HT-29 (cell line): ENCODE results near the gene DES. TPM values are rescaled to one million over a fixed set of nuclear protein-coding genes. Genes with fewer than 3 reads are reported as not detected.
"Not testable (repeated sequence)": the region's sequence is repeated elsewhere in the genome, so short reads cannot be mapped to it uniquely, and the experiment has no call there.

ENCODE experiments used
- DNase-seq: peaks from one replicate; pipeline ENCODE4 v3.0.0-alpha.2; 2015; ENCODE audit warnings: low spot score
- total RNA-seq: library from RNA; depleted of rRNA; stranded (reverse); fragments of >200 nt; shearing (Covaris generic); gene quantifications from 2 replicates; pipeline ENCODE4 v1.2.3, GENCODE V29; 2014

DES gene
- total RNA-seq, 1 experiment from 2014 or later, result not detected

DNA sequence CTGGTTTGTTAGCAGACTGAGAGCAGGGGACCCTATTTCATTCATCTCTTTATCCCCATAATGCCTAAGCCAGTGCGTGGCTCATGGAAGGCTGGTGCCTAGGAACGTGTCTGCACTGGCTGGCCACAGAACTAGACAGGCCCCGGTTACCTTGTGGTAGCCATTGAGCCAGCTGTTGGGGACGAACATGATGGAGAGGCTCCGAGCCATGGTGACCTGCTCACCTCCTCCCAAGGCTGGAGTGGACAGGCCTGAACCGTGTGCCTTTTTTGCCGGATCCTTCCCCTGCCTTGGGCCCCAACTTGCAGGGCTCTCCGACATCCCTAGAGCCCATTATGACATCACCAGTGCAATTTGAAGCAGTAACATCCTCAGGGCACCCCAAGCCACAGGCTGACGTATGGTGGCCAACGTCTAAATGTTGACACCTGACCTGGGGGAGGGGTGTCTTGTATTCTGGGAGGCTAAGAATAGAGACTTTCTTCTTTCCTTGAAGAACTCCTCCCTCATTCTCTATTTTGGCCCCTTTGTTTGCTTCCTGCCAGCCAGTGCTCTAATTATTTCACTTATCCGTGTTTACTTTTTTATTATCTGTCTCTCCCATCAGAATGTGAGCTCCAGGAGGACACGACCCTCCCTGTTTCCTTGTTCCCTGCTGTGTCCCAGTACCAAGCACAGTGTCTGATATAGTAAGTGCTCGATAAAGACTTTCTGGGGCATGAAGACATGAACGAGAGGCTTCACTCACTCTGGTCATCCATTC lies 18.3 kb upstream of the DES start:
- DNase-seq, result peak; percentile 18

DNA sequence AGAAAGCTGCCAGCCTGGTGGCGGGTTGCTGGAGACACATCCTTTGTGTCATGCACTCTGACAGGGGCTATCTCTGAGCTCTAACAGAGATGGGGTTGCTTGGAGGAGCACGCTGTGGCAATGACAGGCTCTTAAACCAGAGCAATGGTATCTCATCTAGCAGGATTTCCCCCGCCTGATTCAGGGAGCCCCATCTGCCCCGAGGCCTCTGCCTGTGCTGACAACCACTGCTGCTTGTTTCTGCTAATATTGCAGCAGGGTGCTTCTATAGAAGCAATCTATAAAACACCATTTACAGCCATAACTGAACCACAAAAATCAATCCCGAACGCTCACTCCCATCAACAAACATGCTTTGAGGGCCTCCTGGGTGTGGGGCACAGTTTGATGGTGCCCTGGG lies 17.6 kb upstream of the DES start:
- DNase-seq, result no peak

- no peak for DNase-seq
Measured at GRCh38 chr2:219401606-219402005, 16.6 kb upstream of the DES start.

- peak; percentile 78 for DNase-seq
Measured at GRCh38 chr2:219402665-219403515, 15.3 kb upstream of the DES start.

DNA sequence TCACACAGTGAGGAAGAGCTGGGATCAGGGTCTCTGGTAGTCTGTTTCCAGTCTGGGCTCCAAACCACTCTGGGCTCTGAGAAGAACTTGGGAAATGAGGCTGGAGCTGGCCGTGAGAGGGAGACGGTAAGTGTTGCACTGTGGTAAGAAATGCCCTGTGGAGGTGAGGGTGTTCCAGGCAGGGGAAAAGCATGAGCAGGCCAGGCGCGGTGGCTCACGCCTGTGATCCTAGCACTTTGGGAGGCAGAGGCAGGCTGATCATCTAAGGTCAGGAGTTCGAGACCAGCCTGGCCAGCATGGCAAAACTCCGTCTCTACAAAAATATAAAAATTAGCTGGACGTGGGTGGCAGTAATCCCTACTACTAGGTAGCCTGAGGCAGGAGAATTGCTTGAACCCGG lies 14.3 kb upstream of the DES start:
- DNase-seq, result no peak

DNA sequence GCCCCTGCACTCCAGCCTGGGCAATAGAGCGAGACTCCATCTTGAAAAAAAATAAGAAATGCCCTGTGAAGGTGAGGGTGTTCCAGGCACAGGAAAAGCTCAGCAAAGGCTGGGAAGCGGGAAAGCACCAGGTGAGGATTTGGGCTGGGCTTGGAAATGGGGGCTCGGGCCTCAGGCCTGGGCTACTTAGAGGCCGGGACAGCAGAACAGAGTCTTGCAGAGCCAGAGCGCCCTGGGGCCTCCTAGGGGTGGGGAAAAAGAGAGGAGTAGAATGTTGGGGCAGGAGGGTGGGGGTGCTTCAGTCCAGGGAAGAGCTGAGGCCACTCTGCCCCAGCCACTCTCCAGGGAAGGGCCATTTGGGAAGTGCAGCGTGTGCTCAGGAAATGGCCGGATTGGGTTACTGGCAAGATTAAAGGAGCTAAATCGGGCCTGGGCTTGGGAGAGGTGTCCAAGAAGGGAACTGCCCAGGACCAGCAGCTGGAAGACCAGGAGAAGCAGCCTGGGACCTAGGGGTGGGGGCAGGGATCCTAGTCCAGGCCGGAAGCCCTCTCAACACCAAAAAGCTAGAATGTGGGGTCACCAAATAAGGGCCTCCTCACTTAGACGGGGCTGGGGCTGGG lies 13.8 kb upstream of the DES start:
- no peak for DNase-seq

DNA sequence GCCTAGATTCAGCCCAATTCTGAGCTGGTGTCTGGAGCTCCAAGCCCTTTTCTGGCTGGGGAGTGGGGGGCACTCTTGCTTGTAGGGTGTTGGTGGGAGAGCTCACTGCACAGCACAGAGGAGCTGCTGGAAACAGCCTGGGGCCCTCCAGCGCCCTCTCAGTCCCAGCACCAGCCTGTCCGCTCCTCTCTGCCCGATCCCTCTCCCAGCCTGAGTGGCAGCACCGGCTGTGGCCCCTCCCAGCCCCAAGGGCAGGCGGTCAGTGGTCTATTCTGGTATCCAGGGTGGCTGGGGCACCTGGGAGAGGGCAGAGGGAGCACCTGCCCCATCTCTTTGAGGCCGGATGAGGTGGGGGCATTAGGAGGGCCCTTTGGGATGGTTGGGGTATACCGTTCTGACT lies 13.2 kb upstream of the DES start:
- no peak for DNase-seq

DNA sequence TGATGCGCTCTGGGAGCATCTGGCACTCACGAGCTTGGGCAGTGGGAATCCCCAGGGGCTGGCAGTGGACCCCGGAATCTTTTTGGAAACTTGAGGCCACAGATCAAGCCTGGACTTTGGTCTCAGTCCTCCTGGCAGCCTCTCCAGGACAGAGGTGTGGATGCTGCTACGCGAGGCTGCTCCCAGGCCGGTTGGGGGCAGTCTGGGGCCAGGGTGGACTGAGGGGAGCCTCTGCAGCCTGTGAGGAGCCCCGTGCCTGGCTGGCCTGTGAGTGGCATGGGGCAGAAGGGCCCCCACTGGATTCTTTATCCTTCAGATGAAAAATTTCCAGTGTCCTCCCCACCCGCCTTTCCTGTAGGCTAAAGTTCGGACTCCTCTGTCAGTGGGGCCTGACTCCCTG lies 12.7 kb upstream of the DES start:
- no peak for DNase-seq

- DNase-seq, result no peak
Measured at GRCh38 chr2:219405958-219406860, 12.0 kb upstream of the DES start.

- no peak for DNase-seq
Measured at GRCh38 chr2:219406861-219407230, 11.3 kb upstream of the DES start.

- DNase-seq, result not testable (repeated sequence)
Measured at GRCh38 chr2:219407343-219407742, 10.8 kb upstream of the DES start.

DNA sequence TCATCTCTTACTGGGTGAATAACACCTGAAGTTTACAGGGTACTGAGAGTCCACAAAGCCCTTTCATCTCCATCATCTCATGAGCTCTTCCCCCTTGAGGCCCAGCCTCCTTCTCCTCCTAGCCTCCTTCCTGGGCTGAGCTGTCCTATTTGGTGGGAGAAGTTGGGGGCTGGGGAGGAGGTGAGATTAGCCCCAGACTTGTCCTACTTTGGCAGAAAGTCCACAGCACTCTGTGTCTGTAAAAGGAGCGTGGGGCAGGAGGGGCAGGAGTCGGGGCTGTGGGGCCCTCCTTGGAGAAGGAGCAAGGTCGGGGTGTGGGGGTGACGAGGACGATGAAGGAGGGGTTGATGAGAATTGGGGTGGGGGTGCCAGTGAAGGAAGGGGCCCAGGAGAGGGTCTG lies 10.0 kb upstream of the DES start:
- no peak for DNase-seq

GRCh38 chr2:219408631-219409030 lies 9.5 kb upstream of the DES start:
- DNase-seq, result no peak

GRCh38 chr2:219409619-219410018 lies 8.6 kb upstream of the DES start:
- DNase-seq, result no peak

- no peak for DNase-seq
Measured at GRCh38 chr2:219410390-219410789, 7.8 kb upstream of the DES start.

GRCh38 chr2:219414857-219415256 lies 3.3 kb upstream of the DES start:
- DNase-seq, result no peak

DNA sequence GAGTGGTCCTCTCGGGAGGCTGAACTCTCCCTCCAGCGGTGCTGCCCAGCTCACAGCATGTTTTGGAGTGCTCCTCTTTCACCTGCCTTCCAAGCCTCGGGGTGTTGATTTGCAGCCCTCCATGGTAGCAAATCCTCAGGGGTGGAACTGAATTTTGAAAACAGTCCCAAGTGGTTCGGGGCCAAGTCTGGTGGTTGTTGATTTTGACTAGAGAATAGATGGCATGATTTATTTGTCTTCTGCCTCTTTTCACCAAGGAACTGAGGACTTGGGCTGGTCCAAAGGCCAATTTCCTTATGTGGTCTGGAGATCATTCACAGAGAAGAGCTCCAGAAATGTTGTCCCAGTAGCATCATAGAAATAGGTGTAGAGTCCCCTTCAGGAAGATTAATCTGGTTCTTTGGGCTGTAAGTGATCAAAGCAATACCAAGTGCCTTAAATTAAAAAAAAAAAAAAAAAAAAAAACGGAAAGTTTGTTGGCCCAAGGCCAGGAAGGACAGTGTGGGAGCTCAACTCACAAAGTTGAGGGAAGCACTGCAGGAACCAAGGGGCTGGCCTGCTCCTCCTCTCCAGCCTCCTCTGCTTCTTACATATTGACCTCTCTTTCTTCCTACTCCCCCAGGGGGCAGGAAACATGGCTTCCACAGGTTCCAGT lies 2.5 kb upstream of the DES start:
- DNase-seq, result no peak

GRCh38 chr2:219416235-219416602 lies 2.0 kb upstream of the DES start:
- no peak for DNase-seq

DNA sequence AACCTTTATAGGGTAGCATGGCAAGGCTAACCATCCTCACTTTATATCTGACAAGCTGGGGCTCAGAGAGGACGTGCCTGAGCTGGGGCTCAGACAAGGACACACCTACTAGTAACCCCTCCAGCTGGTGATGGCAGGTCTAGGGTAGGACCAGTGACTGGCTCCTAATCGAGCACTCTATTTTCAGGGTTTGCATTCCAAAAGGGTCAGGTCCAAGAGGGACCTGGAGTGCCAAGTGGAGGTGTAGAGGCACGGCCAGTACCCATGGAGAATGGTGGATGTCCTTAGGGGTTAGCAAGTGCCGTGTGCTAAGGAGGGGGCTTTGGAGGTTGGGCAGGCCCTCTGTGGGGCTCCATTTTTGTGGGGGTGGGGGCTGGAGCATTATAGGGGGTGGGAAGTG lies 1.2 kb upstream of the DES start:
- DNase-seq, result no peak

- no peak for DNase-seq
Measured at GRCh38 chr2:219417374-219417773, 803 bp upstream of the DES start.

DNA sequence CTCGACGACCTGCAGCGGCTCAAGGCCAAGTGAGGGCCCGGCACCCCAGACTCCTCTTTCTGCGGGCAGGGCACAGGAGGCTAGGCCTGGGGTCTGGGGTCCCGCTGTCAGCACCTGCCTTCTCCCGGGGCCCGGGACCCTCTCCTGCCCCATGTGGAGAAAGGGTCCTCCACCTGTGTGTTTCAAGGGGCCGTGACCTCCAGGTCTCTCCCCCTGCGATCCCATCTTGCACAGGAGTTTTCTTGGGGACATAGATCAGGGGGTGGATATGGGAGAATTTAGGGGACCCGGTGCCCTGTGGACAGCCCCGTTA lies 791 bp downstream of the DES start:
- no peak for DNase-seq
